ENCODE results near the gene OR1F1. TPM values are rescaled to one million over a fixed set of nuclear protein-coding genes. Genes with fewer than 3 reads are reported as not detected.

The OR1F1 gene
- total RNA-seq, 1 donor from 2014 or later: not detected

DNA sequence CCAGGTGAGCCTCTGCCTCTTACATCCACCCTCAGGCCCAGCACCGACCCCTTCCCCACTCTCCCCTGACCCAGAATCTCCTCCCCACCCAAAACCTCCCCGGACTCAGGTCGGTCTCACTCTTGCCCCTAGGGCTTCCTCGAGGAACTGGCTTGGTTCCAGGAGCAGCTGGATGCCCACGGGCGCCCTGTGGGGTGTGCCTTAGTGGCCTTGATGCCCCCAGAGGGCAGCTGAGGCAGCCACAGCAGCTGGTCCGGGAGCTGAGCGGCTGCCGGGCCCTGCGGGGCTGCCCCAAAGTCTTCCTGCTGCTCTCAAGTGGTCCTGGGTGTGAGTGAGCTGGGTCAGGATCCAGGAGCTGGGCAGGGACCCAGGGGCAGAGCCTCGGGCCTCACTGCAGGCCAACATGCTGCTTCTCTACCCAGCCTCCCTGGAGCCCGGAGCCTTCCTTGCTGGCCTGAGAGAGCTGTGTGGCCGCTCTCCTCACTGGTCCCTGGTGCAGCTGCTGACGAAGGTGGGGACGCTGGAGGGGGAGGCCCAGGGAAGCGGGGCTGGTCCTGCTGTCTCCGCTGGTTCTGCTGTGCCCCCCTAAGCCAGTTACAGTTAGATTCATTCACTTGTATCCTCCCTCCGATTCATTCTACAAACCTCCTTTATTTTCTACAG, 43.6 kb upstream of the OR1F1 start:
- Mint-ChIP-seq H3K4me3 (ENCODE audit: low read depth) (no peak overlapping the region), H3K9me3 (ENCODE audit: low read depth) (no peaks in the 10 kb centered on the region), H3K36me3 (ENCODE audit: insufficient read depth) (peaks cover 7% of the 10 kb centered on the region), H3K27me3 (peaks cover 6% of the 10 kb centered on the region), H3K27ac (no peak overlapping the region), H3K4me1 (ENCODE audit: low read depth) (no peaks in the 10 kb centered on the region)
- no peak for TF ChIP-seq CTCF (IDR thresholded peaks at IDR 0.05; ENCODE audit: unreplicated experiment)
- DNase-seq (ENCODE audit: low spot score, unreplicated experiment): no peak

DNA sequence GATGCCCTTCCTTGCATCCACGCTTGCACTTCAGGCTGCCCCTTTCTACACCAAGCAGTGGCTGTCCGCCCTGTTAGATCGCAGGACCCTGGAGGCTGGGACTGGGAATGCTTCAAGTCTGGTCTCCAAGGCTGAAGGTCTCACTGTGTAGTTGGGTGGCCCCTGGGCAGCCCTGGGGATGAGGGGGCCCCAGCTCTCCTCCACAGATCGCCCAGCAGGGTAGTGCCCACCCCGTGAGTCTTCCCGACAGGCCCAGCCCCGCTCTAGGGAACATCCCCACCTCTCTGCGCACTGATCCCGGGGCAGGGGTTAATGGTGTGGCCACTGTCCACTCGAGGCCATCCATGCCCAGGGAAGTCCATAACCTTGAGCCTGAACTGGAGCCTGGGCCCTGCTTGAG, 42.9 kb upstream of the OR1F1 start:
- DNase-seq (ENCODE audit: low spot score, unreplicated experiment): no peak
- Mint-ChIP-seq H3K4me3 (ENCODE audit: low read depth) (no peak overlapping the region), H3K4me1 (ENCODE audit: low read depth) (no peaks in the 10 kb centered on the region), H3K27me3 (peaks cover 6% of the 10 kb centered on the region), H3K27ac (no peak overlapping the region), H3K9me3 (ENCODE audit: low read depth) (no peaks in the 10 kb centered on the region), H3K36me3 (ENCODE audit: insufficient read depth) (peaks cover 7% of the 10 kb centered on the region)
- no peak for TF ChIP-seq CTCF (IDR thresholded peaks at IDR 0.05; ENCODE audit: unreplicated experiment)

DNA sequence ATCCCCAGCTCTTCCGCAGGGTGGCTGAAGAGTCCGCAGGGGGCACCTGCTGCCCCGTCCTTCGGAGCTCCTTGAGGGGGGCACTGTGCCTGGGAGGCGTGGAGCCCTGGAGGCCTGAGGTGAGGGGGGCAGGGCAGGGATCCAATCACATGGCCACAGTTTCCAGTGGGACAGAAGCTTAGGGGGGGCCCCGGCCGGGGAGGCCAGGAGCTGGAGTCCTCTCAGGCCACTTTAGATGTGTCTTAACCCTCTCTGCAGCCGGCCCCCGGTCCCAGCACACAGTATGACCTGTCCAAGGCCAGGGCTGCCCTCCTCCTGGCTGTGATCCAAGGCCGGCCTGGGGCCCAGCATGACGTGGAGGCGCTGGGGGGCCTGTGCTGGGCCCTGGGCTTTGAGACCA, 42.3 kb upstream of the OR1F1 start:
- no peak for DNase-seq (ENCODE audit: low spot score, unreplicated experiment)
- Mint-ChIP-seq H3K27ac (no peak overlapping the region), H3K4me1 (ENCODE audit: low read depth) (peaks cover 1% of the 10 kb centered on the region), H3K4me3 (ENCODE audit: low read depth) (no peak overlapping the region), H3K9me3 (ENCODE audit: low read depth) (no peaks in the 10 kb centered on the region), H3K27me3 (peaks cover 8% of the 10 kb centered on the region), H3K36me3 (ENCODE audit: insufficient read depth) (peaks cover 7% of the 10 kb centered on the region)
- TF ChIP-seq CTCF (IDR thresholded peaks at IDR 0.05; ENCODE audit: unreplicated experiment): no peak

DNA sequence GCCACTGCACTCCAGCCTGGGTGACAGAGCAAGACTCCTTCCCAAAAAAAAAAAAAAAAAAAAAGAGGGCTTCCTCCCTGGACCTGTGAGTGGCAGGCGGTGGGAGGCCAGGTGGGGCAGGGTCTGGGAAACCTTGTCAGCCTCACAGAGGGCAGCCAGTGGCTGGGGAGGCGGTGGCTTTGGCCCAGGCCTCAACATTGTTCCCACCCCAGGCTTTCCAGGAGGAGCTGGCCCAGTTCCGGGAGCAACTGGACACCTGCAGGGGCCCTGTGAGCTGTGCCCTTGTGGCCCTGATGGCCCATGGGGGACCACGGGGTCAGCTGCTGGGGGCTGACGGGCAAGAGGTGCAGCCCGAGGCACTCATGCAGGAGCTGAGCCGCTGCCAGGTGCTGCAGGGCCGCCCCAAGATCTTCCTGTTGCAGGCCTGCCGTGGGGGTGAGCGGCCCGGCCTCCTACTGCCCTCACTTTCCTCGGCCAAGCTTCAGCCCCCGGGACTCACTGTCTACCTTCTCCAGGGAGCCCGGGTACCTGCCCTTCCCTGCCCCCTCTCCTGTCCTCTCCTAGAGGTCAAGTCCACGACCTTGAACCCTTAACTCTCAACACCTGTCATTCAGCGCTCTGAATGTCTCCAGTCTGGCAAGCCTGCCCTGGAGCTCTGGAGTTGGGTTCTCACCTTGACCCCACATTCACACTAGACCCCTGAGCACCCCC, 40.8 kb upstream of the OR1F1 start:
- H3K36me3 Mint-ChIP-seq (ENCODE audit: insufficient read depth): peaks cover 4% of the 10 kb centered on the region
- H3K9me3 Mint-ChIP-seq (ENCODE audit: low read depth): no peaks in the 10 kb centered on the region
- DNase-seq (ENCODE audit: low spot score, unreplicated experiment): no peak
- no peak overlapping the region for H3K4me3 Mint-ChIP-seq (ENCODE audit: low read depth)
- peaks cover 3% of the 10 kb centered on the region for H3K4me1 Mint-ChIP-seq (ENCODE audit: low read depth)
- H3K27me3 Mint-ChIP-seq: peaks cover 16% of the 10 kb centered on the region
- no peak for TF ChIP-seq CTCF (IDR thresholded peaks at IDR 0.05; ENCODE audit: unreplicated experiment)
- H3K27ac Mint-ChIP-seq: no peak overlapping the region

- Mint-ChIP-seq H3K27me3 (peaks cover 21% of the 10 kb centered on the region), H3K36me3 (ENCODE audit: insufficient read depth) (no peaks in the 10 kb centered on the region), H3K9me3 (ENCODE audit: low read depth) (no peaks in the 10 kb centered on the region), H3K4me3 (ENCODE audit: low read depth) (no peak overlapping the region), H3K4me1 (ENCODE audit: low read depth) (peaks cover 3% of the 10 kb centered on the region), H3K27ac (no peak overlapping the region)
- TF ChIP-seq CTCF (IDR thresholded peaks at IDR 0.05; ENCODE audit: unreplicated experiment): no peak
- DNase-seq (ENCODE audit: low spot score, unreplicated experiment): no peak
These were observed 40.3 kb upstream of the OR1F1 start for GRCh38 chr16:3147757-3148104.
